HG03565 (cell line): ENCODE results near the gene HOXA4.

Experiments
- ATAC-seq: cut with Tn5 transposase; IDR thresholded peaks from one replicate; pipeline ENCODE4 v1.9.1; 2021; ENCODE audit warnings: mild to moderate bottlenecking, moderate library complexity; ENCODE audit not compliant: unreplicated experiment

HOXA4 gene

DNA sequence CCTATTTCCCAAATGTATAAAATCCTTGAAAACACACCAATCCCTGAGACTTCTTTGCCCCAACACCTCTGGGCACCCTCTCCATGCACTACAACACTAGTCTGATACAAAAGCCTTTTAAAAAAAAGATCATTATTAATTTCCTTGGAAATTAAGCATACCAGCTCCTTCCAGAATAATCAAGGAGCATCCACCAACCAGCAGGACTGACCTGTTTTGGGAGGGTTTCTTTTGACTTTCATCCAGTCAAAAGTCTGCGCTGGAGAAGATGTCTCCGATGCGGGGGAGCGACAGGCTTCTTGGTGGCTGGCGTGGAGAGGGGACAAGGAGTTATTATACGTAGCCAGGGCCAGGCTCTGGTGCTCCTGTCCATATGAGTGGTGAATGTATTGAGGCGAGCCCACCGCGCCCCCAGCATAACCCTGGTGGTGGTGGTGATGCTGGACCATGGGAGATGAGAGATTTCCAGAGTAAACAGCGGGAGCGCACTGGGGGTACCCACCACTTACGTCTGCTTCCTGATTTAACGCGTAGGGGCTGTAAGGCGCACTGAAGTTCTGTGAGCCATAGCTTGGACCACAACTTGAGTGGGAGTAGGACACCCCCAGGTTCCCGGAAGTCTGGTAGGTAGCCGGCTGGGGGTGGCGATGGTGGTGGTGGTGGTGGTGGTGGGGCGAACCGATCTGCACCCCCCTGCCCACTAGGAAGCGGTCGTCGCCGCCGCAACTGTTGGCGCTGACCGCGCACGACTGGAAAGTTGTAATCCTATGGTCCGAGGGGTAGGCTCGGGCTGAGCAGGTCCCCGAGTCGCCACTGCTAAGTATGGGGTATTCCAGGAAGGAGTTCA, 35.3 kb downstream of the HOXA4 start:
- no peak for ATAC-seq

- ATAC-seq: no peak
Measured at GRCh38 chr7:27094304-27095049, 36.1 kb downstream of the HOXA4 start.

DNA sequence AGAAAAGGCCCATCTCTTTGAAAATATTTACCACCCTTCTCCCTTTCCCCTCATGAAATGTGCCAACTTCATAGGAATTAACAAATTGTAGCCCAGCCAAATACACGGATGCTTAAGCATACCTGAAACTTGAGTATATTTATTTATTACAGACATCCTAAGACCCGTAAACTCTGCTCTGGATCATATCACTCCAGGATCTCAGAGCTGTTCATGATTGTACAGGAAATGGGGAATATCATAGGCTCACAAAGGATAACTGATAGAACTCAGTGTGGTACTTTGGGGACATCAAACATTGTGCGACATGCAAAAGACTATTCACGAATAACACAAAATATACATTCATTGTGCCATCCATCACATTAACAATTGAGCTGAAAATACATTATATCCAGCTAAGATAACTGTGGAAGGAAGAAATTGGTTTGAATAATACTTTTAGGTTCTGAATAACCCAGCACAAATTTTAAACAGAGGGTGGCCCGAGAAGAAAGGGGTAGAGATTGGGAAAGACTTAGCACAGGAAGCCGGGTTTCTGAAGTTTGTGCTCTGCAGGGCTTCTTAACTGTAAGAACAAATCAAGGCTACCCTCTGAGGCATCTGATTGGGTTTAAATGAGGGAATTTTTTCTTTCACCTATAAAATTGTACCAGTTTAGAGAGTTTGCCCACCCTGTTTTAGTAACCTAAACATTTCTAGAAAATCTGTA, 37.2 kb downstream of the HOXA4 start:
- ATAC-seq: no peak

- ATAC-seq: no peak
Measured at GRCh38 chr7:27092819-27093110, 37.8 kb downstream of the HOXA4 start.

DNA sequence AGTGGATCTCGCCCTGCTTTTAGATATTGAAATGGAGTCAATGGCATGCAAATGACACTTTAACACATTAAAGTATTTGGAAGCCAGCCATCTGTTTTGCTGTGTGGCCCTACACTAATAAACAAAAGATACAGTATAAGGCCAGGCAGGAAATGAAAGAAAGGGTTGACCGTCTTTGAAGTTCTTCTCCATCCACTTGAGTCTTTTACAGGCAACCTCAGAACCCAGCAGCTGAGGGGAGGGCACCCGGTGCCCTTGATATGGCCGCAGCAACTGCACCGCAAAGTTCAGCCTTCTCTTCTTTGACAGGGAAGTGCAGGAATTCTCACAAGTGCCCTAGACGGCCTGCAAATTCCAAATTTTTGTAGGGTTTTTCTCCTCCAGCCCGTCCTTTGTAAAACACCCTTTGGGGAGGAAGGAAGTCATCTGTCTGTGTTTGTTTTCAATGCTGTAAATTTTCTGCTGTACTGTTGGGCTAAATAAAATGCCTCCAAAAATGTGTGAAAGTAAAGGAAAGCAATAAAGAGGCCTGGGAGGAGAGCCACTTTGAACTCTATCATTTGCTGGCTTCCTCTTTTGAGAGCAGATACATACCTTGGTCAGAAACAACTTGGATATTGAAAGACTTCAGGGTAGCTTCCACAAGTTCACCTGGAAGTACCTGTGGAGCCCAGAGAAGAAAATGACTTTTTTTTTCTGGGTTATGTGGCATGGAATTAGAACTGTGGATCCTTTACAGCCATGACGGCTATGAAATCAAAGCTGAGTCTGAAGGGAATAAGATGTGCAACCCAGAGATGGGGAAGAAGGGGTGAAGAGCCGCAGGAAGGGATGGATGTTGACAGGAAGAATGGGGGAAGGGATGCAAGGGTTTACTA, 38.4 kb downstream of the HOXA4 start:
- no peak for ATAC-seq

DNA sequence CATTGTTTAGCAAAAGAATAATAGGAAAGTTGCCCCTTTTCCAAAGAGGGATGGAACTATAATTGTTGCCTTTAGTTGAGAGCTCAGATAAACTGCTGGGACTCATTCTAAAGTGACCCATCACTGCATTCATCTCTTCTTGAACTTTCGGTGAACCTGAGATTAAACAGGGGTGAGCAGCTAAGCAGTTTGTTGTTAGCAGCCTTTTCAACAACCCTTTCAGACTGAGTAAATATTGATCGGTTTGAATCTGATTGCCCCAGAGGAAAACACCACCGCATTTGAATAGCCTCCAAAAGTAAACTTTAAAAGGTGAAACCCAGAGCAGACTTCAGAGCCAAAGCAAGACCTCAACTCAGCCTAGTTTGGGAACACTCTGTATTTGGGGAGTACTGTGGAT, 39.5 kb downstream of the HOXA4 start:
- ATAC-seq: no peak

GRCh38 chr7:27088002-27088922, 42.3 kb downstream of the HOXA4 start:
- no peak for ATAC-seq

- ATAC-seq: no peak
Measured at GRCh38 chr7:27083646-27084045, 46.9 kb downstream of the HOXA4 start.

DNA sequence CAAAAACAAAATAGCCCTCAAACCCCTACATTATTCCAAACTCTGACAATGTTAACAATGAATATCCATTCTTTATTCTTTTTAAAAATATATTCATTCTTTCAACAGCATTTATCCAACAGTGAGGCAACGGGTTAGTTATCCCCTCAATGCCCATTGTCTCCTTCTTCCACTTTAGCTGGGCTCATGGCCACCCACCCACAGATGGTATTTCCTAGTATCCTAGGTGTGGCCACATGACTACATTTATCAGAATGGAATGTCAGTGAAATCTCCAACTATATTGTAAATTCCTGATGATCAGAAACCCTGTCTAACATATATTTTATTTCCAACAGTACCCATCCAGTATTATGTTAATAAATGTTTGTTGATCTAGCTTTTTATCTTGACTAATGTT, 48.4 kb downstream of the HOXA4 start:
- no peak for ATAC-seq

GRCh38 chr7:27080844-27081436, 49.6 kb downstream of the HOXA4 start:
- no peak for ATAC-seq

GRCh38 chr7:27079234-27079975, 51.2 kb downstream of the HOXA4 start:
- ATAC-seq: no peak

- no peak for ATAC-seq
Measured at GRCh38 chr7:27078616-27079233, 51.8 kb downstream of the HOXA4 start.
